Activated naive CD4-positive, alpha-beta T cell treated with anti-CD3 and anti-CD28 coated beads, Interleukin-2, amount 10 ng/mL, durations not matched to agents 7 days and 5 days (primary cell): ENCODE data around the gene DENND4A.
"Not testable (repeated sequence)": the region's sequence is repeated elsewhere in the genome, so short reads cannot be mapped to it uniquely, and the experiment has no call there.

Experiments
- CTCF ChIA-PET: fragments of 350-600 bp; sonication (Branson Sonifier 250); formaldehyde crosslinking; loops from one replicate; lab custom pipeline; 2021; ENCODE audit warnings: antibody characterized with exemption; lab: Charles Lee
- DNase-seq: peaks from one replicate; pipeline ENCODE4 v3.0.0-alpha.2; 2020
- H3K27ac Mint-ChIP-seq: one replicate; pipeline ENCODE4 v1.8.0; 2021; ENCODE audit warnings: mild to moderate bottlenecking, moderate library complexity, mixed read lengths
- H3K27me3 Mint-ChIP-seq: one replicate; pipeline ENCODE4 v1.8.0; 2021; ENCODE audit warnings: mild to moderate bottlenecking, mixed read lengths
- H3K36me3 Mint-ChIP-seq: one replicate; pipeline ENCODE4 v1.8.0; 2021; ENCODE audit warnings: mixed read lengths
- H3K4me1 Mint-ChIP-seq: one replicate; pipeline ENCODE4 v1.8.0; 2021; ENCODE audit warnings: mixed read lengths
- H3K4me3 Mint-ChIP-seq: one replicate; pipeline ENCODE4 v1.8.0; 2021; ENCODE audit warnings: mild to moderate bottlenecking, moderate library complexity, mixed read lengths
- H3K9me3 Mint-ChIP-seq: one replicate; pipeline ENCODE4 v1.8.0; 2021; ENCODE audit warnings: mixed read lengths

Gene DENND4A

DNA sequence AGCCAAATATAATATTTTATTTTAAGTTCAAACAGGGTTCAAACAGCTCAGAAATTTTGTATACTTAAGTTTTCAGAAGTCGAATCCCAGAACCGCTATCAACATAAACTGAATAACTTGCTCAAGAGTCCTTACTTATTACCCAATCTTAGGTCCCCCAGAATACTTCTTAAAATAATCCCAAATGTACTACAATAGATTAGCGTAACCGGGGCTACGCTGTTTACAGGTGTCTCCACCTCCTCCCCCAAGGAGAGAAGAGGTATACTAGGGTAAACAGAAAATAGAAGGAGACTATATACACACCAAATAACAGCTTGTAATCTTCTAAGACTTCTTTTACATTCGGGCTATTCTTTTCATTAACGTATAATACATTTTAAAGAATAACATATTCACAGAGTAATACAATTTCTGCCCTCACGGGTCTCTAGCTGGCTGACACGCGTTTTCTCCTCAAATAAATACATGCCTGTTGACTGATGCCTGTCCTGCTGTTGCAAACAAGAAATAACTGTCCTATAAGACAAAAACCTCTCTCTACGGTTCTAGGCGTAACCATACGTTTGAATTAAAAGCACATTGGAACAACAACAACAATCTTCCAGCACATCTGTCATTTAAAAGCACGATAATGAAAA is 1.3 kb downstream of the DENND4A start:
- H3K36me3 Mint-ChIP-seq, result peaks cover 6% of the 10 kb centered on the region
- no peak for DNase-seq
- H3K4me1 Mint-ChIP-seq, result peaks cover 59% of the 10 kb centered on the region

DNA sequence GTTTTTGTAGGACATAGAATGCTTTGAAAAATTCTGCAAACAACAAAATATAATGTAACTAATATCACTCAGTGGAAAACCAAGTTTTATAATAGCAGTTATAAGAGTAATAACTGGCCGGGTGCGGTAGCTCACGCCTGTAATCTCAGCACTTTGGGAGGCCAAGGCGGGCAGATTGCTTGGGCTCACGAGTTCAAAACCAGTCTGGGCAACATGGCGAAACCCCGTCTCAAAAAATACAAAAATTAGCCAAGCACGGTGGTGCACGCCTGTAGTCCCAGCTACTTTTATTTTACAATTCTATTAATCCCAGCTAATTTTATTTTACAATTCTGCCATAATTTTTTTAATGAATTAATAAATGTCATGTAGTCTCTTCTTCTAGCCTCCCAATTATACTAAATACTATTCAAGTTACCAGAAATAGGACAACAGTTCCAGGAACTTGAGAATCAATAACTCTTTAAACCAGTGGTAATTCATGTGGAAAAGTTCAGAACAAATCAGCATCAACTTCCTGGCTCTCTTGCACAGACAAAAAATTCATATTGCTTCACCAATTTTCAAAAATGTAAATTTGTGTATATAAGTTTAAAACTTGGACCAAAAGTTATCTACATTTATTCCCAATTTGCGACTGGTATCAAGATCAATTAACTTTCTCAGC is 2.2 kb downstream of the DENND4A start:
- Mint-ChIP-seq H3K9me3 (no peaks in the 10 kb centered on the region), H3K4me1 (peaks cover 56% of the 10 kb centered on the region), H3K36me3 (peaks cover 6% of the 10 kb centered on the region), H3K4me3 (peak overlapping the region; percentile 85), H3K27me3 (no peaks in the 10 kb centered on the region), H3K27ac (peak overlapping the region; percentile 52)
- DNase-seq, result no peak
- CTCF ChIA-PET, result interaction anchor here (1.2 to 2.0 kb wide), 3 partner anchors 29 to 39 kb away, joined by 3 to 8 read pairs (median 7); no protein-coding TSS in a partner anchor

More for the DNA sequence above, 1.3 kb downstream of the DENND4A start:
- Mint-ChIP-seq H3K4me3 (peak overlapping the region; percentile 85), H3K9me3 (no peaks in the 10 kb centered on the region), H3K27me3 (no peaks in the 10 kb centered on the region), H3K27ac (peak overlapping the region; percentile 97)
- CTCF ChIA-PET, result interaction anchor here (0.8 to 2.0 kb wide), 4 partner anchors 28 to 38 kb away, joined by 3 to 8 read pairs (median 6); no protein-coding TSS in a partner anchor

DNA sequence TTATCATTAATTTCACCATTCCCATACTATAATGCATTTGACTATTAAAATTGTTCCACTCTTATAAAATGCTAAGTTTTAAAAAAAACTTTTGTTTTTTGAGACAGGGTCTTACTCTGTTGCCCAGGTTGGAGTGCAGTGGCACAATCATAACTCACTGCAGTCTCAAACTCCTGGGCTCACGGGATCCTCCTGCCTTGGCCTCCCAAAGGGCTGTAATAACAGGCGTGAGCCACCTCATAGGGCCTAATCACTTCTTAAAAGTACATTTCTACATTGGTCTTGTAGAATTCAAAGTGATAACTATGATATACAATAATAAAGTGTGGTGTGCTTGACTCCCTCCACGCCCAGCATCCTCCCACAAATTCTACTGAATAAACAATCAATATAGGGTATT is 3.0 kb downstream of the DENND4A start:
- Mint-ChIP-seq H3K27me3 (no peaks in the 10 kb centered on the region), H3K36me3 (peaks cover 5% of the 10 kb centered on the region), H3K4me3 (no peak overlapping the region), H3K9me3 (no peaks in the 10 kb centered on the region), H3K27ac (no peak overlapping the region), H3K4me1 (peaks cover 49% of the 10 kb centered on the region)
- CTCF ChIA-PET, result interaction anchor here (1.2 kb wide), 1 partner anchor 37 kb away, joined by 3 read pairs; no protein-coding TSS in a partner anchor
- DNase-seq, result no peak

DNA sequence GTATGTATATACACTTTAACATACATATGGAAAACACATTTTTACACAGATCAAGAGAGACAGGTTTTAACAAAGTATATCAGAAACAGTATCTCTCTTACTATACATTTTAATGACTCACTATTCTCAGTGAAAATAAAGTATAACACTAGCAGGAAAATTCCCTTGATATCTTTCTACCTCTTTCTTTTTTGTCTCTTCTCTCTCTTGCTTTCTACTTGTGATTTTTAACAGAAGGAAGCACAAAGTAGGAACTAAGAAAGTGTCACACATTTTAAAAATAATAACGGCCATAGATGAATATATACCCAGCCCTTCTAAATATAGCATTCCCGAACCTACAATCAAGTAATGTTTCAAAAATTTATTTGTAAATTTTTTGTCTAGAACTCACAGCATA is 4.8 kb downstream of the DENND4A start:
- H3K4me1 Mint-ChIP-seq, result peaks cover 38% of the 10 kb centered on the region
- H3K27ac Mint-ChIP-seq, result no peak overlapping the region
- H3K27me3 Mint-ChIP-seq, result no peaks in the 10 kb centered on the region
- no peak overlapping the region for H3K4me3 Mint-ChIP-seq
- peaks cover 13% of the 10 kb centered on the region for H3K36me3 Mint-ChIP-seq
- no peak for DNase-seq
- CTCF ChIA-PET, result interaction anchor here (0.6 kb wide), 1 partner anchor 243 kb away, joined by 3 read pairs; no protein-coding TSS in a partner anchor
- no peaks in the 10 kb centered on the region for H3K9me3 Mint-ChIP-seq

DNA sequence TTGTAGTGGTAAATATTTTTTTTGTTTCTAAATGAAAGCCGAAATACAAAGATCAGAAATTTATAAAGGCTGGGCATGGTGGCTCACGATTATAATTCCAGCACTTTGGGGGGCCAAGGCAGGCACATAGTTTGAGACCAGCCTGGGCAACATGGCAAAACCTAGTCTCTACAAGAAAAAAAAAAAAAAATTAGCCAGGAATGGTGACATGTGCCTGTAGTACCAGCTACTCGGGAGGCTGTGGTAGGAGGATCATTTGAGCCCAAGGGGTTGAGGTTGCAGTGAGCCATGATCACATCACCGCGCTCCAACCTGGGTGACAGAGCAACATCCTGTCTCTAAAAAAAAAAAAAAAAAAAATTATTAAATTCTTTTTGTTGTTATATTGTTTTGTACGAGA is 6.9 kb downstream of the DENND4A start:
- CTCF ChIA-PET, result interaction anchor here (1.9 kb wide), 1 partner anchor 39 kb away, joined by 6 read pairs; no protein-coding TSS in a partner anchor
- H3K4me1 Mint-ChIP-seq, result peaks cover 30% of the 10 kb centered on the region
- H3K27ac Mint-ChIP-seq, result no peak overlapping the region
- no peaks in the 10 kb centered on the region for H3K27me3 Mint-ChIP-seq
- H3K36me3 Mint-ChIP-seq, result peaks cover 13% of the 10 kb centered on the region
- DNase-seq, result no peak
- H3K4me3 Mint-ChIP-seq, result no peak overlapping the region
- no peaks in the 10 kb centered on the region for H3K9me3 Mint-ChIP-seq

DNA sequence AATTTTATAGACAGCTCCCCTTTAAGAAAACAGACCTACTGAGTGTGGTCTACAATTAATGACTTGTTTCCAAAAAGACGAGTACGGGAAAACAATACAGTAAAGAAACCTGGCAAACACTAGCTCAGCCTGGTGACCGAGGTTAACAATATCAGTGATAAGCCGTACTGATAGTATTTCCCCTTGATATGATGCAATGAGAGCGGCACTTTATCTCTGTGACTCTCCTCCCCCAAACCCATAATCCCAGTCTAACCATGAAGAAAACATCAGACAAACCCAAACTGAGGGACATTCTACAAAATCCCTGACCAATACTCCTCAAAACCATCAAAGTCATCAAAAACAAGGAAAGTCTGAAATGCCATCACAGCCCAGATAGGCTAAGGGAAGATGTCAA is 8.2 kb downstream of the DENND4A start:
- Mint-ChIP-seq H3K4me1 (peaks cover 18% of the 10 kb centered on the region), H3K4me3 (no peak overlapping the region), H3K9me3 (no peaks in the 10 kb centered on the region), H3K27me3 (no peaks in the 10 kb centered on the region), H3K36me3 (peaks cover 11% of the 10 kb centered on the region), H3K27ac (no peak overlapping the region)
- CTCF ChIA-PET, result no interaction called here
- DNase-seq, result no peak

DNA sequence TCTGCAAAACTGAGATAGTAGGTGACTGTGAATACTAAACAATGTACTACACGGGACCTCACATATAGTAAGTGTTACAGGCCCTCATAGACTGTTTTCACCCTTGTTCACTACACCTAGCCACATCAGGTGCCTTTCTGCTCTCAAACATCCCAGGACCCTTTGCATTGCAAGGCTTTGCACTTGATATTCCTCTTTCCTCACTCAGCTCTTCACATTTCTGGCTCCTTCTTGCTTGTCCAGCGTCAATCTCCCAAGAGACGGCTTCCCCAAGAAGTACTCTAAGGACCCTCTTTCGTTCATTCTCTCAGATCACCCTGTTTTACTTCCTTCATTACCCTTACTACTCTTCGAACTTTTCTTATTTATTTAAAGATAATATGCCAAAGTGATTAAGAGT is 10.0 kb downstream of the DENND4A start:
- no peak overlapping the region for H3K27ac Mint-ChIP-seq
- no peak for DNase-seq
- H3K9me3 Mint-ChIP-seq, result no peaks in the 10 kb centered on the region
- H3K36me3 Mint-ChIP-seq, result peaks cover 11% of the 10 kb centered on the region
- H3K27me3 Mint-ChIP-seq, result no peaks in the 10 kb centered on the region
- CTCF ChIA-PET, result interaction anchor here (0.8 to 1.3 kb wide), 2 partner anchors 37 to 47 kb away, joined by 3 to 5 read pairs; no protein-coding TSS in a partner anchor
- no peak overlapping the region for H3K4me3 Mint-ChIP-seq
- peaks cover 14% of the 10 kb centered on the region for H3K4me1 Mint-ChIP-seq

DNA sequence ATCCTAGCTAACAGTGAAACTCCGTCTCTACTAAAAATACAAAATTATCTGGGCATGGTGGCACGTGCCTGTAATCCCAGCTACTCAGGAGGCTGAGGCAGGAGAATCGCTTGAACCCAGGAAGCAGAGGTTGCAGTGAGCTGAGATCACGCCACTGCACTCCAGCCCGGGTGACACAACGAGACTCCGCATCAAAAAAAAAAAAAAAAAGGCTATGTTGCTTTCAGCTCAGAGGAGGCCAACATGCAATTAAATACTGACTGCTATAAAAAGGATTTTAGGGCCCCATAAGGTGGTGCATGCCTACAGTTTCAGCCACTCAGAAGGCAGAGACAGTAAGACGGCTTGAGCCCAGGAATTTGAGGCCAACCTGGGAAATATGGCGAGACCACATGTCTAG is 13.4 kb downstream of the DENND4A start:
- H3K9me3 Mint-ChIP-seq, DNase-seq, H3K4me3 Mint-ChIP-seq, H3K27ac Mint-ChIP-seq, H3K27me3 Mint-ChIP-seq, CTCF ChIA-PET: not testable (repeated sequence)
- Mint-ChIP-seq H3K36me3 (peaks cover 12% of the 10 kb centered on the region), H3K4me1 (peaks cover 17% of the 10 kb centered on the region)

DNA sequence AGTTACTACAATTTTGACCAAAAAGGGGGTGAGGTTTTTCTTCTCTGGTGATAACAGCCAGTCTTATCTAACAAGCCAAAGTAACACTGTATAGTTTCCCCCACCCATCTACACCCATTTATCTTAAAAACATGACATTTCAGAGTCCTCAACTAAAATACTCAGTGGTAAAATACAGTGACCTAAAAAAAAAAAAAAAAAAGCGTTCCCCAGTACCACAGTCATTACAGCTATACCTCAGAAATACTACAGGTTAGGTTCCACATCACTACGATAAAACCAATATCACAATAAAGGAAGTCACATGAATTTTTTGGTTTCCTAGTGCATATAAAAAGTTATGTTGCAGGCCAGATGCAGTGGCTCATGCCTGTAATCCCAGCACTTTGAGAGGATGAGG is 13.8 kb downstream of the DENND4A start:
- peaks cover 13% of the 10 kb centered on the region for H3K36me3 Mint-ChIP-seq
- DNase-seq, result no peak
- no peak overlapping the region for H3K4me3 Mint-ChIP-seq
- CTCF ChIA-PET, result no interaction called here
- H3K4me1 Mint-ChIP-seq, result peaks cover 22% of the 10 kb centered on the region
- H3K27me3 Mint-ChIP-seq, result no peaks in the 10 kb centered on the region
- H3K27ac Mint-ChIP-seq, result peak overlapping the region; percentile 46
- no peaks in the 10 kb centered on the region for H3K9me3 Mint-ChIP-seq

DNA sequence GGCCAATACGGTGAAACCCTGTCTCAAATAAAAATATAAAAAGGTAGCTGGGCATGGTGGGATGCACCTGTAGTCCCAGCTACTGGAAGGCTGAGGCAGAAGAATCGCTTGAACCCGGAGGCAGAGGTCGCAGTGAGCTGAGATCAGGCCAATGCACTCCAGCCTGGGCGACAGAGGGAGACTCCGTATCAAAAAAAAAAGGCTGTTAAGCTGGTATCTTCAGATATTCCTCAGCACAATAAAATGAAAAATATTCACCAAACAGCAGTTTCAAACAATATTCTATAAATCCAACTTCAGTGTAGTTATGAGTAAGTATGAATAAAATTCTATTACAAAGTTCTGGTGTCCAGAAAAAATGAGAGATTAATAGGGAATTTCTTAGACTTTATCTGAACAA is 14.2 kb downstream of the DENND4A start:
- Mint-ChIP-seq H3K4me1 (peaks cover 24% of the 10 kb centered on the region), H3K36me3 (peaks cover 15% of the 10 kb centered on the region), H3K27ac (no peak overlapping the region), H3K4me3 (no peak overlapping the region), H3K27me3 (no peaks in the 10 kb centered on the region), H3K9me3 (no peaks in the 10 kb centered on the region)
- CTCF ChIA-PET, result no interaction called here
- DNase-seq, result no peak

DNA sequence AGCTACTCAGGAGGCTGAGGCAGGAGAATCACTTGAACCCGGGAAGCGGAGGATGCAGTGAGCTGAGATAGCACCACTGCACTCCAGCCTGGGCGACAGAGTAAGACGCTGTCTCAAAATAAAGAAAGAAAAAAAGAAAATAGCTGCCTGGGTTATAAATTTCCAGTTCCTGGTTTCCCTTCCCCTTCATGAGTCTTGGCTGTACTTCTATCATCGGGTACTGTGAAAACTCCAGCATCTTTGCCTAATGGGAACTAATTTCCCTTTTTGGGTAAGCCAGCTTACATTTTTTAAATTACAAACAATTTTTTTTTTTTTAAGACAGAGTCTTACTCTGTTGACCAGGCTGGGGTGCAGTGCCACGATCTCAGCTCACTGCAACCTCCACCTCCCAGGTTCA is 15.0 kb downstream of the DENND4A start:
- Mint-ChIP-seq H3K4me1 (peaks cover 28% of the 10 kb centered on the region), H3K27me3 (no peaks in the 10 kb centered on the region), H3K27ac (no peak overlapping the region), H3K4me3 (no peak overlapping the region), H3K9me3 (no peaks in the 10 kb centered on the region), H3K36me3 (peaks cover 17% of the 10 kb centered on the region)
- DNase-seq, result no peak
- CTCF ChIA-PET, result no interaction called here

DNA sequence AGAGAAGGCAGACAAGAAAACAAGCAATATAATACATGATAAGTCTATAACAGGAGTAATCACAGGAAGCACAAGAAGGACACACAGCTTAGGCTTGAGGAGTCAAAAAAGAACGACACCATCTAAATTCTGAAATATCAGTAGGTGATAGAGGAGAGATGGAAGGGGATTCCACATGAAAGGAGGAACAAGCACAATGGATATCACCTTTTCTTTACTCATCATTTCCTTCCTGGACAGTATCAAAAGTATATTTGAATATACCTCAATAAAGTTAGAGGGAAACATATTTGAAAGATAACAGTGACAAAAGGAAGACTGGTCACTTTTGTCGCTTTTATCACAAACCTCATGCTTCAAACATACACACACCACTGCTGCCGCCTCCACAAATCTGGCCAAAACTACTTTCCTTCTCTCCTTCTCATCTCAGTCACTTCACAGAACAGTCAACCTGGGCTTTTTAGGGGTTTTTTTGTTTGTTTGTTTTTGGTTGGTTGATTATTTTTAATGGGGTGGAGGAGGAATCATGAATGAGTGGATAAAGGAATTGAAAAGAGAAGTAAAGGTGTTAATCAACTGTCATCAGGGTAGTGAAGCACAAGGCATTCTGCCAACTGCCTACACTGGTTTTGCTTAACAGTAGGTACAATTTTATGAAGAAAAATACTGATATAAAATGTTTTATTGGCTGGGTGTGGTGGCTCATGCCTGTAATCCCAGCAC is 18.5 kb downstream of the DENND4A start:
- CTCF ChIA-PET, result no interaction called here
- H3K36me3 Mint-ChIP-seq, result peaks cover 25% of the 10 kb centered on the region
- DNase-seq, result no peak
- no peaks in the 10 kb centered on the region for H3K27me3 Mint-ChIP-seq
- peaks cover 26% of the 10 kb centered on the region for H3K4me1 Mint-ChIP-seq
- no peak overlapping the region for H3K27ac Mint-ChIP-seq
- H3K9me3 Mint-ChIP-seq, result no peaks in the 10 kb centered on the region
- no peak overlapping the region for H3K4me3 Mint-ChIP-seq

DNA sequence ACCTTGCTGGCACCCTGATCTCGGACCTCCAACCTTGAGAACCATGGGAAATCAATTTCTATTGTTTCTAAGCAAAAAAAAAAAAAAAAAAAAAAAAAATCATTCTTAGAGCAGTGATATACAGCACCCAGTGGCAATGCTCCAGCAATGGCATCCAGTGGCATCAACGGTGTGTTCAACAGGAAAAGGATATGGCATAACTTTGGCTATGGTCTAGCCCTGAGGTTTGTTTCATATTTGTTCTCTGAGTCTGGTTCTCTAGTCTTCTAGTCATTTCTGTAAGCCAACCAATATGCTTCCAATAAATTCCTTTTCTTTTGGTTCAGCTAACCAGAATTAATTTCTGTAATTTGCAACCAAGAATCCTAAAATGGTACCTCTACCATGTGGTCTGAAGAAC is 19.2 kb downstream of the DENND4A start:
- Mint-ChIP-seq H3K4me3 (no peak overlapping the region), H3K27me3 (no peaks in the 10 kb centered on the region), H3K36me3 (peaks cover 27% of the 10 kb centered on the region), H3K4me1 (peaks cover 27% of the 10 kb centered on the region), H3K27ac (peak overlapping the region; percentile 46), H3K9me3 (peaks cover 3% of the 10 kb centered on the region)
- CTCF ChIA-PET, result no interaction called here
- DNase-seq, result no peak

DNA sequence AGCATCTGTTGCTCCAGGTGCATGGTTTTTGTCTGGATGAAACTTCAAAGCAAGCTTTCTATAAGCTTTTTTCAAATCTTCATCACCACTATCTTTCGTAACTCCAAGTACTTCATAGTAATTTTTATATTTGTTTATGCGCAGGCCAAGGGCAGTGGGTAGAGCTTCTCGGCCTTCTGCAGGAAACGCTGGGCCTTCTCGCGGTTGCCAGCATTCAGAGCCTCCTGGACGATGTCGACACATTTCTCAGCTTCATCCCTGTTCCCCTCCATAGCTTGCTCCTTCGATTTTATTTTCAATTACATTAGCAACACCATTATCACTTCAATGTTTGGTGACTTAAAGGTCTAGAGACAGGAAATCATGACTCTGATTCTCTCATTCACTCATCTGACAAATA is 20.2 kb downstream of the DENND4A start:
- CTCF ChIA-PET, result no interaction called here
- Mint-ChIP-seq H3K4me1 (peaks cover 38% of the 10 kb centered on the region), H3K27me3 (no peaks in the 10 kb centered on the region), H3K4me3 (no peak overlapping the region), H3K36me3 (peaks cover 37% of the 10 kb centered on the region), H3K9me3 (peaks cover 3% of the 10 kb centered on the region), H3K27ac (no peak overlapping the region)
- no peak for DNase-seq
